Sigmoid colon (tissue), 7 donors: ENCODE results near the gene GRM1. TPM values are rescaled to one million over a fixed set of nuclear protein-coding genes. Genes with fewer than 3 reads are reported as not detected.

ENCODE experiments used
- DNase-seq: peaks from one replicate; pipeline ENCODE4 v3.0.0-alpha.2; 2019
- H3K27ac ChIP-seq, 4 donors: fragments of 200-600 bp; sonication (generic); one replicate each; pipeline ENCODE4 v1.5.1; 2016 to 2019; ENCODE audit warnings: mild to moderate bottlenecking in 1 of 4
- H3K27me3 ChIP-seq, 3 donors: fragments of 200-600 bp; sonication (generic); one replicate each; pipeline ENCODE4 v1.5.1; 2019; ENCODE audit warnings: mild to moderate bottlenecking in 1 of 3
- H3K36me3 ChIP-seq, 4 donors: fragments of 200-600 bp; sonication (generic); one replicate each; pipeline ENCODE4 v1.5.1; 2016 to 2019
- H3K4me1 ChIP-seq, 4 donors: fragments of 200-600 bp; sonication (generic); one replicate each; pipeline ENCODE4 v1.5.1; 2017 to 2019
- H3K4me3 ChIP-seq, 4 donors: fragments of 200-600 bp; sonication (generic); one replicate each; pipeline ENCODE4 v1.5.1; 2017 to 2019; ENCODE audit warnings: mild to moderate bottlenecking in 2 of 4, moderate library complexity in 1 of 4
- H3K9me3 ChIP-seq, 4 donors: fragments of 200-600 bp in 3 of 4; sonication (generic) in 3 of 4; one replicate each; pipeline versions ENCODE4 v1.5.1 to v1.6.1; 2013 to 2019
- CTCF ChIP-seq, 4 experiments: fragments of 450-650 bp in 3 of 4; fragments of 200-600 bp in 1 of 4; IDR thresholded peaks; one replicate each; pipeline ENCODE4 v1.5.1; 2016 to 2019; ENCODE audit warnings: antibody characterized with exemption in 4 of 4, mild to moderate bottlenecking in 3 of 4, moderate library complexity in 2 of 4
- EP300 ChIP-seq, 4 donors: sonication (generic); formaldehyde crosslinking; IDR thresholded peaks; one replicate each; pipeline ENCODE4 v1.6.1; 2017; ENCODE audit warnings: antibody characterized with exemption in 4 of 4
- POLR2A ChIP-seq, 2 donors: fragments of 450-650 bp; IDR thresholded peaks; one replicate each; pipeline ENCODE4 v1.6.1; 2016; ENCODE audit warnings: antibody characterized with exemption in 2 of 2, mild to moderate bottlenecking in 2 of 2, moderate library complexity in 2 of 2
- POLR2AphosphoS5 ChIP-seq, 4 donors: sonication (generic); formaldehyde crosslinking; IDR thresholded peaks; one replicate each; pipeline ENCODE4 v1.6.1; 2017; ENCODE audit warnings: antibody characterized with exemption in 4 of 4
- WGBS, 2 donors: extraction: QIAGEN DNeasy Blood & Tissue Kit; methylation state at CpG; one replicate each; pipeline ENCODE4 v1.1.7; 2013; 5-methylcytosine and 5-hydroxymethylcytosine counted together
- intact Hi-C: fragments of 100-400 bp; cut with DNase I; formaldehyde crosslinking; loops from one replicate; pipeline ENCODE4 v1.15.1; 2023
- polyA plus RNA-seq, 3 donors: library from polyadenylated mRNA; stranded (reverse); fragments of 200-250 nt; gene quantifications; one replicate each; pipeline ENCODE4 v1.2.3, GENCODE V29; 2013
- total RNA-seq, 4 donors: library from RNA; depleted of rRNA; stranded (reverse); fragments of >200 nt; gene quantifications; one replicate each; pipeline ENCODE4 v1.1.0, GENCODE V29; 2016
- donor health status: healthy with polysubstance abuse.
- donor health status: Bipolar disorder and iron deficiency.
- donor health status: healthy.

Gene GRM1
- under 1 TPM in 2 of 4 donors, not detected in 2; under 0.01 to 0.36 TPM for total RNA-seq
- under 1 TPM in 1 of 3 donors, not detected in 2; 0.03 TPM for polyA plus RNA-seq

GRCh38 chr6:146028851-146029572, at the start of gene GRM1:
TSS of gene GRM1 (plus strand) at chr6:146029062. CDS start at chr6:146029518, 456 bp downstream.
- no peaks in the 10 kb centered on the region for H3K4me1 ChIP-seq
- peaks cover 10 to 43% (median 28%) of the 10 kb centered on the region in 3 donors for H3K27me3 ChIP-seq
- no peaks in the 10 kb centered on the region for H3K9me3 ChIP-seq
- intact Hi-C loops = no loop called here
- no peak within 1 kb of the TSS for H3K27ac ChIP-seq
- TF ChIP-seq POLR2AphosphoS5 (IDR thresholded peaks at IDR 0.05) (no peak), EP300 (IDR thresholded peaks at IDR 0.05) (no peak), CTCF (IDR thresholded peaks at IDR 0.05) (no peak), POLR2A (IDR thresholded peaks at IDR 0.05) (no peak)
- DNase-seq = no peak
- 9 to 28% methylated on average over 39 of the region's 39 CpGs for WGBS, 2 donors
- H3K4me3 ChIP-seq = no peak within 1 kb of the TSS
- H3K36me3 ChIP-seq = no peaks in the 10 kb centered on the region

GRCh38 chr6:146009338-146009737, 19.5 kb upstream of the GRM1 start:
- H3K9me3 ChIP-seq = peaks cover 0 to 4% (median under 1%) of the 10 kb centered on the region in 4 donors

GRCh38 chr6:146014233-146014632, 14.6 kb upstream of the GRM1 start:
- Histone ChIP-seq H3K4me3 (no peak overlapping the region), H3K4me1 (no peaks in the 10 kb centered on the region), H3K27ac (no peak overlapping the region), H3K36me3 (no peaks in the 10 kb centered on the region), H3K9me3 (peaks cover 0 to 4% (median under 1%) of the 10 kb centered on the region in 4 donors), H3K27me3 (no peaks in the 10 kb centered on the region)
- intact Hi-C loops = no loop called here
- TF ChIP-seq EP300 (IDR thresholded peaks at IDR 0.05) (no peak), CTCF (IDR thresholded peaks at IDR 0.05) (no peak), POLR2A (IDR thresholded peaks at IDR 0.05) (no peak), POLR2AphosphoS5 (IDR thresholded peaks at IDR 0.05) (no peak)
- no peak for DNase-seq

More at GRCh38 chr6:146009338-146009737, 19.5 kb upstream of the GRM1 start:
- no peaks in the 10 kb centered on the region for H3K4me1 ChIP-seq
- H3K36me3 ChIP-seq = no peaks in the 10 kb centered on the region
- no peak overlapping the region for H3K4me3 ChIP-seq
- TF ChIP-seq POLR2A (IDR thresholded peaks at IDR 0.05) = no peak
- no peak for TF ChIP-seq CTCF (IDR thresholded peaks at IDR 0.05)
- TF ChIP-seq EP300 (IDR thresholded peaks at IDR 0.05) = no peak
- TF ChIP-seq POLR2AphosphoS5 (IDR thresholded peaks at IDR 0.05) = no peak
- no peak for DNase-seq
- 81 to 88% methylated on average over 1 of the region's 1 CpG for WGBS, 2 donors
- H3K27ac ChIP-seq = no peak overlapping the region
- H3K27me3 ChIP-seq = no peaks in the 10 kb centered on the region
- intact Hi-C loops = no loop called here

GRCh38 chr6:146017672-146018071, 11.2 kb upstream of the GRM1 start:
- TF ChIP-seq CTCF (IDR thresholded peaks at IDR 0.05) (no peak), POLR2A (IDR thresholded peaks at IDR 0.05) (no peak), EP300 (IDR thresholded peaks at IDR 0.05) (no peak), POLR2AphosphoS5 (IDR thresholded peaks at IDR 0.05) (no peak)
- no peaks in the 10 kb centered on the region for H3K36me3 ChIP-seq
- H3K4me3 ChIP-seq = no peak overlapping the region
- intact Hi-C loops = no loop called here
- no peaks in the 10 kb centered on the region for H3K4me1 ChIP-seq
- DNase-seq = no peak
- peaks cover 0 to 1% (median 0%) of the 10 kb centered on the region in 4 donors for H3K9me3 ChIP-seq
- H3K27me3 ChIP-seq = no peaks in the 10 kb centered on the region
- no peak overlapping the region for H3K27ac ChIP-seq
